Activated naive CD4-positive, alpha-beta T cell treated with anti-CD3 and anti-CD28 coated beads, Interleukin-2, amount 50 U/mL, for 72 hours (primary cell): ENCODE data around the gene UBE3B. TPM values are rescaled to one million over a fixed set of nuclear protein-coding genes. Genes with fewer than 3 reads are reported as not detected.
"Not testable (repeated sequence)": the region's sequence is repeated elsewhere in the genome, so short reads cannot be mapped to it uniquely, and the experiment has no call there.

Experiments
- ATAC-seq, 2 donors: fragments of 150-1000 bp; cut with Tn5 transposase; 2 replicates each; pipeline ENCODE4 v1.10.0; 2021; ENCODE audit warnings: mild to moderate bottlenecking in 2 of 2, moderate library complexity in 2 of 2
- DNase-seq, 2 donors: peaks; one replicate each; pipeline ENCODE4 v3.0.0; 2021 to 2022; ENCODE audit warnings: low spot score in 2 of 2
- H3K27ac Mint-ChIP-seq, 2 donors: one replicate each; pipeline ENCODE4 v1.8.0; 2022; ENCODE audit warnings: mild to moderate bottlenecking in 2 of 2, mixed read lengths in 2 of 2
- H3K36me3 Mint-ChIP-seq, 2 donors: one replicate each; pipeline ENCODE4 v1.8.0; 2022; ENCODE audit warnings: mixed read lengths in 2 of 2
- H3K9me3 Mint-ChIP-seq, 2 donors: one replicate each; pipeline ENCODE4 v1.8.0; 2022; ENCODE audit warnings: mixed read lengths in 2 of 2
- total RNA-seq, 2 donors: library from RNA; stranded (reverse); gene quantifications; one replicate each; pipeline ENCODE4 v1.2.3, GENCODE V29; 2022

The UBE3B gene
- total RNA-seq: 10 to 100 TPM; 28.8 to 37.6 TPM

GRCh38 chr12:109477185-109477962, at the start of gene UBE3B, which contains the start of gene KCTD10:
Gene UBE3B, plus strand, starts transcription at chr12:109477634. Its CDS starts 5,918 bp downstream, at chr12:109483552.
Gene KCTD10, minus strand, starts transcription at chr12:109477300. Its CDS starts 38 bp downstream, at chr12:109477262.
- DNase-seq: peak; percentile 88 to 90
- Mint-ChIP-seq H3K36me3 (peaks cover 11 to 18% of the 10 kb centered on the region in 2 donors), H3K9me3 (no peaks in the 10 kb centered on the region), H3K27ac (peak within 1 kb of the TSS; percentile 98)
- peak; percentile 99 for ATAC-seq

- Mint-ChIP-seq H3K27ac (no peak overlapping the region), H3K36me3 (no peaks in the 10 kb centered on the region), H3K9me3 (no peaks in the 10 kb centered on the region)
- peak; percentile 74 to 76 for DNase-seq
- ATAC-seq: peak; percentile 89 to 91
These were observed 49.3 kb upstream of the UBE3B start for GRCh38 chr12:109428037-109428629.

GRCh38 chr12:109428804-109429203, 48.6 kb upstream of the UBE3B start:
- DNase-seq, H3K36me3 Mint-ChIP-seq, H3K9me3 Mint-ChIP-seq, ATAC-seq, H3K27ac Mint-ChIP-seq: not testable (repeated sequence)

GRCh38 chr12:109430244-109430643, 47.2 kb upstream of the UBE3B start:
- ATAC-seq (no peak), DNase-seq (no peak)
- H3K27ac Mint-ChIP-seq: no peak overlapping the region
- no peaks in the 10 kb centered on the region for H3K36me3 Mint-ChIP-seq
- no peaks in the 10 kb centered on the region for H3K9me3 Mint-ChIP-seq

- H3K9me3 Mint-ChIP-seq: no peaks in the 10 kb centered on the region
- ATAC-seq: no peak
- no peak overlapping the region for H3K27ac Mint-ChIP-seq
- DNase-seq: no peak
- no peaks in the 10 kb centered on the region for H3K36me3 Mint-ChIP-seq
These were observed 45.0 kb upstream of the UBE3B start for GRCh38 chr12:109432431-109432830.

GRCh38 chr12:109432842-109433304, 44.6 kb upstream of the UBE3B start:
- Mint-ChIP-seq H3K27ac (no peak overlapping the region), H3K9me3 (no peaks in the 10 kb centered on the region), H3K36me3 (no peaks in the 10 kb centered on the region)
- peak; percentile 73 to 83 for DNase-seq
- peak; percentile 77 to 80 for ATAC-seq

GRCh38 chr12:109433618-109434017, 43.8 kb upstream of the UBE3B start:
- Mint-ChIP-seq H3K27ac (peak overlapping the region in 1 of 2 donors; percentile 14), H3K9me3 (no peaks in the 10 kb centered on the region), H3K36me3 (no peaks in the 10 kb centered on the region)
- ATAC-seq: no peak
- DNase-seq: no peak

GRCh38 chr12:109434582-109434981, 42.9 kb upstream of the UBE3B start:
- Mint-ChIP-seq H3K9me3 (no peaks in the 10 kb centered on the region), H3K36me3 (no peaks in the 10 kb centered on the region), H3K27ac (no peak overlapping the region)
- DNase-seq (no peak), ATAC-seq (no peak)

- H3K27ac Mint-ChIP-seq: no peak overlapping the region
- DNase-seq (no peak), ATAC-seq (no peak)
- H3K36me3 Mint-ChIP-seq: no peaks in the 10 kb centered on the region
- no peaks in the 10 kb centered on the region for H3K9me3 Mint-ChIP-seq
These were observed 41.8 kb upstream of the UBE3B start for GRCh38 chr12:109435428-109436187.

- Mint-ChIP-seq H3K9me3 (no peaks in the 10 kb centered on the region), H3K27ac (no peak overlapping the region), H3K36me3 (no peaks in the 10 kb centered on the region)
- no peak for DNase-seq
- no peak for ATAC-seq
These were observed 41.3 kb upstream of the UBE3B start for GRCh38 chr12:109436188-109436560.

GRCh38 chr12:109439181-109439580, 38.3 kb upstream of the UBE3B start:
- Mint-ChIP-seq H3K9me3 (no peaks in the 10 kb centered on the region), H3K36me3 (no peaks in the 10 kb centered on the region), H3K27ac (no peak overlapping the region)
- ATAC-seq (no peak), DNase-seq (no peak)

GRCh38 chr12:109439951-109440350, 37.5 kb upstream of the UBE3B start:
- H3K27ac Mint-ChIP-seq, DNase-seq, H3K36me3 Mint-ChIP-seq, H3K9me3 Mint-ChIP-seq, ATAC-seq: not testable (repeated sequence)

- no peaks in the 10 kb centered on the region for H3K36me3 Mint-ChIP-seq
- no peak for DNase-seq
- ATAC-seq: no peak
- no peaks in the 10 kb centered on the region for H3K9me3 Mint-ChIP-seq
- H3K27ac Mint-ChIP-seq: no peak overlapping the region
These were observed 36.5 kb upstream of the UBE3B start for GRCh38 chr12:109440851-109441490.

GRCh38 chr12:109443794-109444193, 33.6 kb upstream of the UBE3B start:
- Mint-ChIP-seq H3K27ac (no peak overlapping the region), H3K9me3 (no peaks in the 10 kb centered on the region), H3K36me3 (no peaks in the 10 kb centered on the region)
- DNase-seq (no peak), ATAC-seq (no peak)

- DNase-seq: no peak
- Mint-ChIP-seq H3K9me3 (no peaks in the 10 kb centered on the region), H3K27ac (no peak overlapping the region), H3K36me3 (no peaks in the 10 kb centered on the region)
- no peak for ATAC-seq
These were observed 33.2 kb upstream of the UBE3B start for GRCh38 chr12:109444259-109444658.

- Mint-ChIP-seq H3K36me3 (no peaks in the 10 kb centered on the region), H3K27ac (no peak overlapping the region), H3K9me3 (no peaks in the 10 kb centered on the region)
- DNase-seq: no peak
- no peak for ATAC-seq
These were observed 32.2 kb upstream of the UBE3B start for GRCh38 chr12:109445191-109445609.

- Mint-ChIP-seq H3K9me3 (no peaks in the 10 kb centered on the region), H3K36me3 (no peaks in the 10 kb centered on the region), H3K27ac (no peak overlapping the region)
- no peak for DNase-seq
- ATAC-seq: no peak
These were observed 30.6 kb upstream of the UBE3B start for GRCh38 chr12:109446869-109447268.
